Erythroblast (primary cell): ENCODE results near the gene OSBPL2.

Source experiments
- DNase-seq, 2 experiments: peaks; one replicate each; lab custom pipeline; 2025; lab: John Stamatoyannopoulos, UW
- GATA1 ChIP-seq: IDR thresholded peaks from 2 replicates; pipeline ENCODE4 v1.6.1; 2011; ENCODE audit warnings: low read depth, mild to moderate bottlenecking, control low read depth, low read length, moderate library complexity
- POLR2A ChIP-seq: IDR thresholded peaks from 2 replicates; pipeline ENCODE4 v1.6.1; 2011; ENCODE audit warnings: mild to moderate bottlenecking, low read length

Gene OSBPL2

GRCh38 chr20:62201173-62202082 is 36.9 kb upstream of the OSBPL2 start:
- no peak for DNase-seq
- TF ChIP-seq GATA1 (no peak), POLR2A (no peak)

- TF ChIP-seq GATA1 (no peak), POLR2A (no peak)
- DNase-seq = no peak
Measured at GRCh38 chr20:62202083-62202395, 36.3 kb upstream of the OSBPL2 start.

GRCh38 chr20:62202676-62203377 is 35.5 kb upstream of the OSBPL2 start:
- DNase-seq = no peak
- TF ChIP-seq POLR2A = no peak
- no peak for TF ChIP-seq GATA1

GRCh38 chr20:62203378-62204030 is 34.8 kb upstream of the OSBPL2 start:
- DNase-seq = no peak
- TF ChIP-seq POLR2A (no peak), GATA1 (no peak)

DNA sequence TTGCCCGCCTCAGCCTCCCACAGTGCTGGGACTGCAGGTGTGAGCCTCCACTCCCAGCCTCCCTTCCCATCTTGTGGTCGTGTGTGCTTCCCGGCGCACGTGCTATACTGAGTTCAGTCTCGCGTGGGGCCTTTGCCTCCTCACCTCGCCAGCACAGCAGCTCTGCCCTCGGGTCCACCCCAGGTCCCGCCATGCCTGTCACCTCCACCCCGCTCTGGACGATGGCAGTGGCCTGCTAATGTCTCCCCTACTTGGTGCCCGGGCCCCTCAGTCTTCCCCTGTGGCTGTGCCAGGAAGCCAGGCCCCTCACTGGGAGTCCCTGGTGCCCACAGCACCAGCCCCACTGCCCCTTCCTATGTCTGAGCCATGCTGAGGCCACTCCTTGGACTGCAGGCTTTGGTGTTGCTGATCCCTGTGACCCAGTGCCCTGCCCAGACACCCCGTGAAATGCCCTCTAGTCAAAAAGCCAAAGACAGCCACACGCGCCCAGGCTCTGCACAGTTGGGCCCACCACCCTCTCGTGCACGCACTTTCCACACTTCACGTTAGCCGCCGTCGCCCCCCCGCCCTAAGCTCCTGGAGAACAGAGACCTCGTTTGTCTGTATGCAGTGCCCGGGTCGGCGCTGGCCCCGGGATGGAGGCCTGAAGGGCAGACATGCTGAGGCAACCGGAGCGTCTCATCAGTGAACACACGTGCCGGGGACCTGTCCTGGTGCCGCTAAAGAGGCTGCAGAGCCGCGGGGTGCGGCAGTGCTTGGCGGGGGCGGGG is 32.5 kb upstream of the OSBPL2 start:
- no peak for DNase-seq
- TF ChIP-seq GATA1 (no peak), POLR2A (no peak)

DNA sequence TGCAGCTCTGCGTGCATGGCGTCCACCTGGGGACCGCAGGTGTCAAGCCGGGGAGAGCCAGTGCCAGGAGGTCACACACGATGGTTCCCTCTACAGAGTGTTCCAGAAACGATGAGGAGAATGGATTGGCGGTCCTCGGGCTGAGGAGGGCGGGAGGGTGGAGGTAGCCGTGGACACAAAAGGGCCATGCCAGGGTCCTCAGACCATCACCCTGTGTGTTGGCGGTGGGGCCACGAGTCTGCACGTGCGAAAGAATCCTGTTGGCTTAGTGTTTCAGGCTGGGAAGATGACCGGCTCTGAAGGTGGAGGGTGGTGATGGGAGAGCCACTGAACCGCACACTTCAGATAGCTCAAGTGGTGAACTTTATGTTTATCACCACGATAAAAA is 31.9 kb upstream of the OSBPL2 start:
- DNase-seq = no peak
- no peak for TF ChIP-seq GATA1
- TF ChIP-seq POLR2A = no peak

DNA sequence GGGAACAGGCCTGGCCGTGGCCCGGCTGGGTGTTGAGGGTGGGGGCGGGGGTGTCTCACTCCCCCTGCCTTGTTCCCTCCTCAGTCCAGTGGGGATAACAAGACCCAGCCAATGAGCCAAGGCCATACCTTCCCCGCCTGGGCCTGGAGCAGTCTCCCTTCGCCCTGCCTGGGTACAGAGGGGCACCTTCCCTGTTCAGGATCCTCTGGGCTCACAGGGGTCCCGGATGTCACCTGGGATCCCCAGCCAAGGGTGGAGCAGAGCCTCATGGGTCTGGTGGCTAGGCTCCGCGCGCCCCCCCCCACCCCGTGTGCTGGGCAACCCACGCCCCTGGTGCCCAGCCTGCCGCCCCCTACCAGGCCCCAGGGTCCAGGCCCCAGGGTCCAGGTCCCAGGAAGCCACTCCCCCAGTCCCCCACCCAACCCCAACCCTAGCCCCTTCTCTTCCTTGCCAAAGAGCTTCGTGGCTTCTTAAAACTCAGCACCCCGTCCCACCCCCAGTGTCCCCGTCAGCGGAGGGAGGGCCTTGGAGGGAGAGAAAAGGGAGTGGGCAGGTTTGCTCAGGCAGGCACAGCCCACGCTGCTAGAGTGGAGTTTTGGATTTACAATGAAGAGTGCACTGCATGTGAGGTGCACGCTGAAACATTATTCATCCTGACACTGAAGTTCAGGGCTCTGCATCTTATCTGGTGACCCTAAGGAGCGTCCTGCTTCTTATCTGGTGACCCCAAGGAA is 30.1 kb upstream of the OSBPL2 start:
- TF ChIP-seq POLR2A (no peak), GATA1 (no peak)

DNA sequence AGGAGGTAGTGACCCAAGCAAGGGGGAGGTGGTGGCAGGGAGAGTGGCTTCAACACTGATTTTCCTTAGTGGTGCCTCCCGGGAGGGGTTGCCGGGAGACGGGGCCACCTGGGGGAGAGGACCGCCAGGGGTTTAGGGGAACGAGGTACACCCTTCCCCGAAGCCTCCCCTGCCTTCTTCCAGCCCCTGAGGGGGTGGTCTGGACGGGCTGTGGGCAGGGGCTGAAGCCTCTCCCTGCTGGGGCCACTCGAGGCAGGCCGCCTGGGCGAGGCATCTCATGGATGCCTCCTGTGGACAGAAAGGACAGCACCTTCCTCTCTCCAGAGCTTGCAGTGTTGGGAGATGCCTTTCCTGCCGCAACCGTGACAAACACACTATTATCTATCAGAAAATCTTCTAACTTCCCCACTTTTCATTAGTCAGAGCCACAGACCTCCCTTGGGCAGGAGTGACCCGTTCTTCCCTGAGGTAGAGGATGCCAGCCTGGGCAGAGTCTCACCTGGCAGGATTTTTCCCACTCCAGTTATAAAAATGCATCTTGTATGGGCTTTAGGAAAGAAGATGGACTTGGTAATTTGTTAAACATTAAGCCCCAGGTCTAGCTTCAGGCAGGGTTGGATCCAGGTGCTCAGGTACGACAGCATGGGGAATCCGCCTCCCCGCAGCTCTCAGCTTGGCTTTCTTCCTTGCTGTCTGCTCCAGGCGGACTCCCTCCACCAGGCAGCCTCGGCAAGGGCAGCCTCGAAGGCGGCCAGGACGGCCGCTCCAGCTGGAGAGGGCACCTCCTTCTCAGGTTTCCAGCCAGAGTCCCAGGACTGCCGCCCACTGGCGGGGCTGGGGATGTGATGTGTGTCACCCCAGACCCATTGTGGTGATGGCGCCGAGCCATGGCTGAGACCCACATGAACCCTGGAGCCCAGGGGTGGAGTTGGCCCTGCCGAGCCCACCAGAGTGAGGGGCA is 29.2 kb upstream of the OSBPL2 start:
- no peak for DNase-seq
- TF ChIP-seq POLR2A = no peak
- TF ChIP-seq GATA1 = no peak

More for the DNA sequence above, 30.1 kb upstream of the OSBPL2 start:
- no peak for DNase-seq

- TF ChIP-seq GATA1 = no peak
- TF ChIP-seq POLR2A = no peak
- no peak for DNase-seq
Measured at GRCh38 chr20:62209850-62210495, 28.3 kb upstream of the OSBPL2 start.

GRCh38 chr20:62210496-62210855 is 27.8 kb upstream of the OSBPL2 start:
- TF ChIP-seq GATA1 (no peak), POLR2A (no peak)
- no peak for DNase-seq

- DNase-seq = no peak
- no peak for TF ChIP-seq GATA1
- TF ChIP-seq POLR2A = no peak
Measured at GRCh38 chr20:62211216-62211615, 27.1 kb upstream of the OSBPL2 start.

DNA sequence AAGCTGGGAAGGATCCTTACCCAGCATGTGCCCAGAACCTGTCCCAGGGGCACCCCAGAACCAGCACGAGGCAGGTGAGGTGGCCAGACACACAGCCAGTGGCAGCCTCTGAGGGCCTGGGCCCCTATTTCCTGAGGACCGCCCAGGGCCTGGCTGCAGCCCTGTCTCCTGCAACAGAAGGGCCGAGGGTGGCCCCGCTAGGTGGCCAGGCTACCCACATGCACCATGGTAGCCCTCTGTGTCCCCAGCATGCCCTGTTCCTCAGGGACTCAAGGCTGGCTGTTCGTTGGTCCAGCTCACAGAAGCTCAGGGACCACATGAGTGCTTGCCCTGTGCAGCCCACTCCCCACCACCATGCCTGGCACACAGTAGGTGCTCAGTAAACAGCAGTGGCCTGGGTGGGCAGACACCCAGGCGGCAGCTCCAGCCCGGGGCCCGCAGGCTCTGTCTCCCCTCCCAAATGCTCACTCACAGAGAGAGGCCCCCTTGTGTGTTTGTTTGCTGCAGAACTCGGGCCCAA is 26.5 kb upstream of the OSBPL2 start:
- DNase-seq = no peak
- no peak for TF ChIP-seq GATA1
- no peak for TF ChIP-seq POLR2A
